Heart right ventricle (tissue), 16 donors: ENCODE results near the gene C18orf32. TPM values are rescaled to one million over a fixed set of nuclear protein-coding genes. Genes with fewer than 3 reads are reported as not detected.
"Not testable (repeated sequence)": the region's sequence is repeated elsewhere in the genome, so short reads cannot be mapped to it uniquely, and the experiment has no call there.

ENCODE experiments used
- ATAC-seq, 8 donors: fragments of 200-7000 bp; cut with Tn5 transposase; one replicate each; pipeline ENCODE4 v1.9.1; 2020; ENCODE audit warnings: mild to moderate bottlenecking in 8 of 8, moderate library complexity in 8 of 8, moderate number of reproducible peaks in 1 of 8
- DNase-seq, 2 donors: peaks; one replicate each; pipeline ENCODE4 v3.0.0-alpha.2; 2020
- H3K27ac ChIP-seq, 10 donors: fragments of 200-600 bp; sonication (generic) in 2 of 10; one replicate each; pipeline versions ENCODE4 v1.5.0 to v1.8.0; 2020 to 2022; ENCODE audit warnings: mild to moderate bottlenecking in 3 of 10
- H3K27me3 ChIP-seq, 7 donors: fragments of 200-600 bp; one replicate each; pipeline ENCODE4 v1.8.0; 2021 to 2022; ENCODE audit warnings: mild to moderate bottlenecking in 2 of 7
- H3K36me3 ChIP-seq, 9 donors: fragments of 200-600 bp; sonication (generic) in 1 of 9; one replicate each; pipeline versions ENCODE4 v1.5.0 to v1.8.0; 2020 to 2022; ENCODE audit warnings: mild to moderate bottlenecking in 2 of 9
- H3K4me1 ChIP-seq, 9 donors: fragments of 200-600 bp; sonication (generic) in 1 of 9; one replicate each; pipeline versions ENCODE4 v1.5.0 to v1.8.0; 2020 to 2022; ENCODE audit warnings: mild to moderate bottlenecking in 4 of 9
- H3K4me3 ChIP-seq, 10 donors: fragments of 200-600 bp; sonication (generic) in 2 of 10; one replicate each; pipeline versions ENCODE4 v1.5.0 to v1.8.0; 2020 to 2022; ENCODE audit warnings: mild to moderate bottlenecking in 7 of 10, moderate library complexity in 2 of 10
- H3K9me3 ChIP-seq, 11 donors: fragments of 200-600 bp in 10 of 11; sonication (generic) in 2 of 11; one replicate each; pipeline versions ENCODE4 v1.5.0 to v1.8.0; 2013 to 2022; ENCODE audit warnings: mild to moderate bottlenecking in 2 of 11, control low read depth in 1 of 11, moderate library complexity in 1 of 11
- CTCF ChIP-seq, 9 donors: fragments of 200-600 bp; sonication (generic) in 2 of 9; IDR thresholded peaks; one replicate each; pipeline versions ENCODE4 v1.5.0 to v1.8.0; 2021 to 2022; ENCODE audit warnings: antibody characterized with exemption in 9 of 9, mild to moderate bottlenecking in 5 of 9, moderate library complexity in 1 of 9
- WGBS, 2 donors: extraction: QIAGEN DNeasy Blood & Tissue Kit; methylation state at CpG; one replicate each; pipeline ENCODE4 v1.1.7; 2013; ENCODE audit warnings: inconsistent platforms in 1 of 2; 5-methylcytosine and 5-hydroxymethylcytosine counted together
- intact Hi-C, 10 donors: fragments of 100-400 bp; cut with DNase I; formaldehyde crosslinking; loops; one replicate each; pipeline versions ENCODE4 v1.11.1 to v1.14.2; 2022
- polyA plus RNA-seq, 2 donors: library from polyadenylated mRNA; stranded (reverse); fragments of 200-250 nt; gene quantifications; one replicate each; pipeline ENCODE4 v1.2.3, GENCODE V29; 2013
- total RNA-seq, 10 donors: library from RNA; stranded (reverse); fragmentation: NEBNext Ultra II Directional in 3 of 10; extraction: Animal tissue kit (Norgen Biotek cat#: 25700) in 3 of 10; gene quantifications; one replicate each; pipeline versions ENCODE4 v1.2.1 to v1.2.4, GENCODE V29; 2021 to 2023
- donor health status: Arrhythmogenic right ventricular cardiomyopathy.
- donor health status: ischemic (EF 13 %, LVEDD 7.1; RV severe dilation, severe dysfunction).
- donor health status: healthy with polysubstance abuse.
- donor health status: DM: no; HTN: yes; CAD: no.
- donor health status: DM: no; HTN: no; CAD: no.
- donor health status: ischemic (EF 25% LVEDD 6.9; RV normal size, moderate dysfunction).
- donor health status: ischemic (EF 25% LVEDD 5.7; RV mildly dilated, moderate dysfunction).
- donor health status: healthy.
- donor health status: DM: yes; HTN: yes; CAD: no.
- donor health status: Ischemic cardiomyopathy.
- donor health status: ischemic (EF 35%, LVEDD 5.7; RV mildly dilated, moderate dysfunction).
- donor health status: nonischemic (EF 11% LVEDD 7.7; RV severe dilation, severe dysfunction).
- donor health status: DM: yes; HTN: yes; CAD: no.
- donor health status: PGD.
- donor health status: ischemic (EF 29% LVEDD 5.4; RV normal size, mild dysfunction).
- donor health status: nonischemic (EF 23%, LVEDD 6.1; RV moderate dilation, normal function).

C18orf32 gene
- total and polyA plus RNA-seq, 12 donors, result 25.1 to 68.3 (median 43.3) TPM

- intact Hi-C loops, result no loop called here
- TF ChIP-seq CTCF (IDR thresholded peaks at IDR 0.05), result no peak
- no peaks in the 10 kb centered on the region for H3K9me3 ChIP-seq
- WGBS, 2 donors, result 63 to 74% methylated on average over 11 of the region's 11 CpGs
- peak; percentile 33 to 74 (median 55) for ATAC-seq
- peak overlapping the region in 9 of 10 donors; percentile 0 to 81 (median 46) for H3K27ac ChIP-seq
- H3K4me1 ChIP-seq, result peaks cover 0 to 23% (median 10%) of the 10 kb centered on the region in 9 donors
- peak overlapping the region in 2 of 10 donors; percentile 9 to 17 for H3K4me3 ChIP-seq
- no peaks in the 10 kb centered on the region for H3K27me3 ChIP-seq
- peaks cover 0 to 54% (median 10%) of the 10 kb centered on the region in 9 donors for H3K36me3 ChIP-seq
- DNase-seq, result no peak
Observed at GRCh38 chr18:49476664-49477411, 10.2 kb downstream of the C18orf32 start.

GRCh38 chr18:49474935-49475334, 12.1 kb downstream of the C18orf32 start:
- intact Hi-C loops, H3K27me3 ChIP-seq, H3K9me3 ChIP-seq, H3K4me3 ChIP-seq, DNase-seq, H3K27ac ChIP-seq, ATAC-seq: not testable (repeated sequence)
- WGBS, 2 donors, result 89 to 97% methylated on average over 6 of the region's 6 CpGs
- H3K4me1 ChIP-seq, result peaks cover 0 to 23% (median 10%) of the 10 kb centered on the region in 9 donors
- peaks cover 0 to 35% (median 2%) of the 10 kb centered on the region in 9 donors for H3K36me3 ChIP-seq

GRCh38 chr18:49473721-49474120, 13.3 kb downstream of the C18orf32 start:
- DNase-seq, result no peak
- intact Hi-C loops, result no loop called here
- Histone ChIP-seq H3K27ac (no peak overlapping the region), H3K4me3 (no peak overlapping the region), H3K27me3 (no peaks in the 10 kb centered on the region), H3K36me3 (peaks cover 0 to 23% (median 0%) of the 10 kb centered on the region in 9 donors), H3K9me3 (peaks cover 0 to 5% (median 0%) of the 10 kb centered on the region in 11 donors), H3K4me1 (peaks cover 0 to 15% (median 6%) of the 10 kb centered on the region in 9 donors)
- no peak for TF ChIP-seq CTCF (IDR thresholded peaks at IDR 0.05)
- ATAC-seq, result no peak
- WGBS, 2 donors, result 58 to 79% methylated on average over 4 of the region's 4 CpGs

GRCh38 chr18:49472459-49472858, 14.6 kb downstream of the C18orf32 start:
- intact Hi-C loops, result no loop called here
- ATAC-seq, result no peak
- TF ChIP-seq CTCF (IDR thresholded peaks at IDR 0.05), result no peak

GRCh38 chr18:49471532-49471931, 15.5 kb downstream of the C18orf32 start:
- ATAC-seq (no peak), DNase-seq (no peak)
- peaks cover 0 to 7% (median 0%) of the 10 kb centered on the region in 9 donors for H3K36me3 ChIP-seq
- no peak overlapping the region for H3K27ac ChIP-seq
- H3K9me3 ChIP-seq, result peaks cover 0 to 5% (median 0%) of the 10 kb centered on the region in 11 donors
- no peaks in the 10 kb centered on the region for H3K27me3 ChIP-seq
- peaks cover 0 to 5% (median 0%) of the 10 kb centered on the region in 9 donors for H3K4me1 ChIP-seq
- no peak for TF ChIP-seq CTCF (IDR thresholded peaks at IDR 0.05)
- H3K4me3 ChIP-seq, result no peak overlapping the region
- intact Hi-C loops, result no loop called here
- WGBS, 2 donors, result 89 to 100% methylated on average over 1 of the region's 1 CpG

More at GRCh38 chr18:49472459-49472858, 14.6 kb downstream of the C18orf32 start:
- DNase-seq, result no peak
- Histone ChIP-seq H3K4me1 (peaks cover 0 to 14% (median 6%) of the 10 kb centered on the region in 9 donors), H3K9me3 (peaks cover 0 to 5% (median 0%) of the 10 kb centered on the region in 11 donors), H3K36me3 (peaks cover 0 to 15% (median 0%) of the 10 kb centered on the region in 9 donors), H3K27me3 (no peaks in the 10 kb centered on the region), H3K4me3 (no peak overlapping the region), H3K27ac (no peak overlapping the region)
- WGBS, 2 donors, result 85 to 87% methylated on average over 3 of the region's 3 CpGs
